Midbrain (tissue), 1 donor: ENCODE data around the gene MS4A5.

Experiments
- DNase-seq: peaks from one replicate; lab custom pipeline; 2025; lab: John Stamatoyannopoulos, UW

Gene MS4A5

DNA sequence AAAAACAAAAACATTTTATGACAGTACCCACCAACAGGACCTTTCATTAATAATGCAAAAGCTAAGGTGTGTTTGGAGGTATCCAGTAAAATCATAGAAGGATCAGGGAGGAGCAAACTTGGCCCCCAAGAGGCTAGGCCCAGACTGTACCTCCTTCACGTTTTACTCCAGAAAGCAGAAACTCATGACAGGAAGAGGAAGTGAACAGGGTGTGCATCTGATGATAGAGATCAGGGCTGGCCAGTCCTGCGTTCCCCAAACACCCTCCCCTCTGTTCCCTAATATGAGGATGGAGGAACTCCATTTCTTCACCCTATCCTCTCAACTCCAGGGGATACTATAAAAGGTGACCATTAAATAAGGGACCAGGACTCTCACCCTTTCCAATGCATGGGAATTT is 53.0 kb downstream of the MS4A5 start:
- no peak for DNase-seq

DNA sequence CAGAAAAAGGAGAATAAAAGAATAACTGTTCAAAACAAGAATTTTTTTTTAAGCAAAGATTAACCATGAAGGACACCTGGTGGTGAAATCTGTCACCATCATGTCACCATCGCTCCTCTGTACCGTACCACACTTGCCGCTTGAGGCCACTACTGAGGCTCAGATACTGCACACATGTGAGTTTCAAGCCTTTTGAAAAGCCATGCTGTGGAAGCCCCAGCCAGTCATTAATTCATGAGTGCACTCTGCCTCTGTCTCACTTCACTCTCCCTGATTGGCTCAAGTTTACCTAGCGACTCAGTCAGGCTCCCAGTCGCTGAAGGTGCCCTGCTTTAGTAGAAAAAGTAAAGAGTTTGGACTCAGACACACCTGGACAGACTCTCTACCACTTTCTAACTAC is 56.6 kb downstream of the MS4A5 start:
- DNase-seq, result no peak

DNA sequence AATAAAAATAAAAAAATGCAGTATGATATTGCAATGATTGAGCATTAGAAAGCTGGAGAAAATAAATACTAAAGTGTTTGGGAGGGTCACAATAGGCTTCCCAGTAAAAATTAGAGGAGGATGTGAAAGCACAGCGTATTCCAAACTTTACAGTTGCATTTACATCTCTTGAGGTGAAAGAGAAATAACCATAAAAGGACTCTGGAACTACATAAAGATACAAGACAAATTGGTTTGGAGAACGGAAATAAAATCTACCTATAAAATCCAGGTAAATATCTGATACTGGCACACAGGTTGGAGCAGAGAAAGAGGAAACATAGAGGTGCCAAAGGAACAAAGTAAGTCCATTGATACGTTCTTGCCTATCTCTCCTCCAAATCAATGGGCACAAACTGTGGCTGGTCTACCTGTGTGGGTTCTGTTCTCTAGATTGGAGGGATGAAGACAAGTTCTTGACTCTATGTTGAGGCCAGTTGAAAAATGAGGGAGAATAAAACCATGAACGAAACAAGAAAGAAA is 63.2 kb downstream of the MS4A5 start, which contains the start of gene MS4A12:
Gene MS4A12 (plus strand): TSS at position 291 of the 522 bp plus-strand sequence. CDS start 4,541 bp downstream, outside the sequence.
- no peak for DNase-seq

DNA sequence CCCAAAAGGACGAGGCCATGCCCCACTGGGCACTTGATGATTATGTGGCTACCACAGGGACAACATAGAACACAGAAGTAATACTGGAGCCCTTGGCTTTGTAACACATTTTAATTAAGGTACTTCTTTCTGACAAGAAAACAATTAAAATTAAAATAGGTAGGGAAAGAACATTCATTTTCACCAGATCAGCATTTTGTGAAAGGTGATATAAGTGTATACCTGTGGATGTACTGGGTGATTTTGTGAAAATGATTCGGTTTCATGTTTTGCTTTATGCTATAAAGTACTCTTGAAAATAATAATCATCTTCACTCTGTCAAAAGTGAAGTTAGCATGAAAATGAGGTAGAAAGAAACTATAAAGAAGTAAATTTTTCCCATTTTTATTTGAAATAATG is 64.1 kb downstream of the MS4A5 start:
- DNase-seq, result no peak
